ENCODE results near the gene SIAH3. TPM values are rescaled to one million over a fixed set of nuclear protein-coding genes. Genes with fewer than 3 reads are reported as not detected.

Gene SIAH3
- total and polyA plus RNA-seq, 2 experiments from 2014 or later = 0.13 to 0.17 TPM

DNA sequence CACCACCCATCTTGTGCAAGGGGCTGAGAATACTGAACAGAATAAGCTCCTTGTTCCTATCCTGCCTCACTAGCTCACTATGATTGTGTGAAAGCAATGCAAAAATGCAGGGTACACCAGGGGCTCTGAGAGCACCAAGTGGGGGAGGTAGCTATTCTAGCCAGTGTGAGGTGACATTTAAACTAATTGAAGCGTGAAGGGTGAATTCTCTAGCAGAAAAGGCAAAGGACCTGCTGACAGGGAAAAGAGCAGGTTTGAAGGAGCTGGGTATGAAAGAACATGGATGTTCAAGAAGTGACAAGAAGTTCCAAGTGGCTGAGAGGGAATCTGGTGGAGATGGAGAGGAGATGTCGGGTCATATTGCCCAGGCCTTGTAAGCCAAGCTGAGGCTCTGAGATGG, 64.2 kb downstream of the SIAH3 start:
- Mint-ChIP-seq H3K4me1 (0 out of 3 replicates have a peak, but pooled peaks cover 3% of the 10 kb centered on the region), H3K36me3 (ENCODE audit: low read depth) (no peaks in the 10 kb centered on the region), H3K27ac (no peak overlapping the region), H3K9me3 (no peaks in the 10 kb centered on the region), H3K4me3 (no peak overlapping the region), H3K27me3 (ENCODE audit: insufficient read depth, low read depth, poor library complexity) (peaks cover 4% of the 10 kb centered on the region)
- Histone ChIP-seq H3K9me2 (ENCODE audit: insufficient read depth) (no peaks in the 10 kb centered on the region), H3K27ac (ENCODE audit: low read depth) (no peak overlapping the region), H3K36me3 (ENCODE audit: insufficient read depth) (no peaks in the 10 kb centered on the region), H3K79me2 (replicated peaks; ENCODE audit: insufficient read depth) (no peaks in the 10 kb centered on the region), H3F3A (replicated peaks; ENCODE audit: low read depth) (no peaks in the 10 kb centered on the region), H3K4me2 (no peak overlapping the region), H3K27me3 (ENCODE audit: insufficient read depth) (no peaks in the 10 kb centered on the region), H2AFZ (no peak overlapping the region), H3K4me1 (ENCODE audit: insufficient read depth) (no peaks in the 10 kb centered on the region), H3K4me3 (no peak overlapping the region), H4K20me1 (replicated peaks; ENCODE audit: insufficient read depth) (no peaks in the 10 kb centered on the region)
- TF ChIP-seq EZH2phosphoT487 (IDR thresholded peaks at IDR 0.05; ENCODE audit: unreplicated experiment) = no peak
- TF ChIP-seq ZNF114 (CRISPR knock-in tag; IDR thresholded peaks at IDR 0.05) = no peak
- TF ChIP-seq, protein P1, sequence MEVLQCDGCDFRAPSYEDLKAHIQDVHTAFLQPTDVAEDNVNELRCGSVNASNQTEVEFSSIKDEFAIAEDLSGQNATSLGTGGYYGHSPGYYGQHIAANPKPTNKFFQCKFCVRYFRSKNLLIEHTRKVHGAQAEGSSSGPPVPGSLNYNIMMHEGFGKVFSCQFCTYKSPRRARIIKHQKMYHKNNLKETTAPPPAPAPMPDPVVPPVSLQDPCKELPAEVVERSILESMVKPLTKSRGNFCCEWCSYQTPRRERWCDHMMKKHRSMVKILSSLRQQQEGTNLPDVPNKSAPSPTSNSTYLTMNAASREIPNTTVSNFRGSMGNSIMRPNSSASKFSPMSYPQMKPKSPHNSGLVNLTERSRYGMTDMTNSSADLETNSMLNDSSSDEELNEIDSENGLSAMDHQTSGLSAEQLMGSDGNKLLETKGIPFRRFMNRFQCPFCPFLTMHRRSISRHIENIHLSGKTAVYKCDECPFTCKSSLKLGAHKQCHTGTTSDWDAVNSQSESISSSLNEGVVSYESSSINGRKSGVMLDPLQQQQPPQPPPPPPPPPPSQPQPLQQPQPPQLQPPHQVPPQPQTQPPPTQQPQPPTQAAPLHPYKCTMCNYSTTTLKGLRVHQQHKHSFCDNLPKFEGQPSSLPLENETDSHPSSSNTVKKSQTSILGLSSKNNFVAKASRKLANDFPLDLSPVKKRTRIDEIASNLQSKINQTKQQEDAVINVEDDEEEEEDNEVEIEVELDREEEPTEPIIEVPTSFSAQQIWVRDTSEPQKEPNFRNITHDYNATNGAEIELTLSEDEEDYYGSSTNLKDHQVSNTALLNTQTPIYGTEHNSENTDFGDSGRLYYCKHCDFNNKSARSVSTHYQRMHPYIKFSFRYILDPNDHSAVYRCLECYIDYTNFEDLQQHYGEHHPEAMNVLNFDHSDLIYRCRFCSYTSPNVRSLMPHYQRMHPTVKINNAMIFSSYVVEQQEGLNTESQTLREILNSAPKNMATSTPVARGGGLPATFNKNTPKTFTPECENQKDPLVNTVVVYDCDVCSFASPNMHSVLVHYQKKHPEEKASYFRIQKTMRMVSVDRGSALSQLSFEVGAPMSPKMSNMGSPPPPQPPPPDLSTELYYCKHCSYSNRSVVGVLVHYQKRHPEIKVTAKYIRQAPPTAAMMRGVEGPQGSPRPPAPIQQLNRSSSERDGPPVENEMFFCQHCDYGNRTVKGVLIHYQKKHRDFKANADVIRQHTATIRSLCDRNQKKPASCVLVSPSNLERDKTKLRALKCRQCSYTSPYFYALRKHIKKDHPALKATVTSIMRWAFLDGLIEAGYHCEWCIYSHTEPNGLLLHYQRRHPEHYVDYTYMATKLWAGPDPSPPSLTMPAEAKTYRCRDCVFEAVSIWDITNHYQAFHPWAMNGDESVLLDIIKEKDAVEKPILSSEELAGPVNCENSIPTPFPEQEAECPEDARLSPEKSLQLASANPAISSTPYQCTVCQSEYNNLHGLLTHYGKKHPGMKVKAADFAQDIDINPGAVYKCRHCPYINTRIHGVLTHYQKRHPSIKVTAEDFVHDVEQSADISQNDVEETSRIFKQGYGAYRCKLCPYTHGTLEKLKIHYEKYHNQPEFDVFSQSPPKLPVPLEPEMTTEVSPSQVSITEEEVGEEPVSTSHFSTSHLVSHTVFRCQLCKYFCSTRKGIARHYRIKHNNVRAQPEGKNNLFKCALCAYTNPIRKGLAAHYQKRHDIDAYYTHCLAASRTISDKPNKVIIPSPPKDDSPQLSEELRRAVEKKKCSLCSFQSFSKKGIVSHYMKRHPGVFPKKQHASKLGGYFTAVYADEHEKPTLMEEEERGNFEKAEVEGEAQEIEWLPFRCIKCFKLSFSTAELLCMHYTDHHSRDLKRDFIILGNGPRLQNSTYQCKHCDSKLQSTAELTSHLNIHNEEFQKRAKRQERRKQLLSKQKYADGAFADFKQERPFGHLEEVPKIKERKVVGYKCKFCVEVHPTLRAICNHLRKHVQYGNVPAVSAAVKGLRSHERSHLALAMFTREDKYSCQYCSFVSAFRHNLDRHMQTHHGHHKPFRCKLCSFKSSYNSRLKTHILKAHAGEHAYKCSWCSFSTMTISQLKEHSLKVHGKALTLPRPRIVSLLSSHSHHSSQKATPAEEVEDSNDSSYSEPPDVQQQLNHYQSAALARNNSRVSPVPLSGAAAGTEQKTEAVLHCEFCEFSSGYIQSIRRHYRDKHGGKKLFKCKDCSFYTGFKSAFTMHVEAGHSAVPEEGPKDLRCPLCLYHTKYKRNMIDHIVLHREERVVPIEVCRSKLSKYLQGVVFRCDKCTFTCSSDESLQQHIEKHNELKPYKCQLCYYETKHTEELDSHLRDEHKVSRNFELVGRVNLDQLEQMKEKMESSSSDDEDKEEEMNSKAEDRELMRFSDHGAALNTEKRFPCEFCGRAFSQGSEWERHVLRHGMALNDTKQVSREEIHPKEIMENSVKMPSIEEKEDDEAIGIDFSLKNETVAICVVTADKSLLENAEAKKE (CRISPR knock-in tag; IDR thresholded peaks at IDR 0.05) = no peak
- TF ChIP-seq JUNB (IDR thresholded peaks at IDR 0.05; ENCODE audit: unreplicated experiment) = no peak
- ATAC-seq = no peak
- DNase-seq (ENCODE audit: low spot score) = no peak

DNA sequence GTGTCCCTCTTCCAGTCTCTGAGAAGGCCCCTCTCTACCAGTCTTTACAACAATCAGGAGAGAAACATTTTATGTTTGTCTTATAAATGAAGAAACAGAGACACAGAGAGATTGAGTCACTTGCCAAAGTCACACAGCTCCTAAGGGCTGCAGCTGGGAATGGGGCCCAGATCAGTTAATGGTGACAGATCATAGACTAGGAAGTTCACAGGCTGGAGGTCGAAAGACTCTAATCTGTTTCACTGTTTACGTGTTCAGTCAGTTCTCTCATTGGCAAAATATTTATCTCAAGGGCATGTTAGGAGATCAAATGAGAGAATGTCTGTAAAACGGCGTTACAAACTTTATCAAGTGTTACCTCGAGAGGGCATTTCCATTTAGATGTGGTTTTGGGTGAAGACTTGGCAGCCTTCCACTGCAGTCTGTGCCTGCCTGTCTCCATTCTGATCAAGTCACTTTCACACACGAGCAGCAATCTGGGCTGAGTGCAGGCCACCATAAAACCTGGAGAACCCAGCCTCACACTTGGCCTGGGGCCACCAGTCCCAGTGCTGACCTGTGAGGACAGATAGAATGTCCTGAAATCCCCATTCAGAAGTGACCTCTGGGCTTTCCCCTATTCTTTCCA, 65.1 kb downstream of the SIAH3 start:
- no peaks in the 10 kb centered on the region for H3K9me2 ChIP-seq (ENCODE audit: insufficient read depth)
- DNase-seq (ENCODE audit: low spot score) = no peak
- no peaks in the 10 kb centered on the region for H3K79me2 ChIP-seq (replicated peaks; ENCODE audit: insufficient read depth)
- no peaks in the 10 kb centered on the region for H4K20me1 ChIP-seq (replicated peaks; ENCODE audit: insufficient read depth)
- H3K4me1 ChIP-seq (ENCODE audit: insufficient read depth) = no peaks in the 10 kb centered on the region
- no peak overlapping the region for H2AFZ ChIP-seq
- peaks cover 6% of the 10 kb centered on the region; the same call in 2 of the 3 replicates for H3K4me1 Mint-ChIP-seq
- H3K27me3 Mint-ChIP-seq (ENCODE audit: insufficient read depth, low read depth, poor library complexity) = peaks cover 6% of the 10 kb centered on the region
- no peaks in the 10 kb centered on the region for H3K36me3 Mint-ChIP-seq (ENCODE audit: low read depth)
- H3K4me3 Mint-ChIP-seq = no peak overlapping the region
- no peaks in the 10 kb centered on the region for H3K9me3 Mint-ChIP-seq
- no peak for ATAC-seq
- no peaks in the 10 kb centered on the region for H3K27me3 ChIP-seq (ENCODE audit: insufficient read depth)
- H3K4me3 ChIP-seq = no peak overlapping the region
- no peak overlapping the region for H3K4me2 ChIP-seq
- no peak overlapping the region for H3K27ac Mint-ChIP-seq
- no peak overlapping the region for H3K27ac ChIP-seq (ENCODE audit: low read depth)
- no peaks in the 10 kb centered on the region for H3K36me3 ChIP-seq (ENCODE audit: insufficient read depth)
- H3F3A ChIP-seq (replicated peaks; ENCODE audit: low read depth) = no peaks in the 10 kb centered on the region
- TF ChIP-seq CTCF (conservative IDR thresholded peaks at IDR 0.05; ENCODE audit: low read depth in 2 of 2) = no peak
- no peak for TF ChIP-seq JUNB (IDR thresholded peaks at IDR 0.05; ENCODE audit: unreplicated experiment)
- TF ChIP-seq ZNF114 (CRISPR knock-in tag; IDR thresholded peaks at IDR 0.05) = no peak
- TF ChIP-seq POLR2AphosphoS5 (IDR thresholded peaks at IDR 0.05; ENCODE audit: low read depth) = no peak
- no peak for TF ChIP-seq EZH2 (IDR thresholded peaks at IDR 0.05; ENCODE audit: low read depth, unreplicated experiment)
- TF ChIP-seq, protein P2, sequence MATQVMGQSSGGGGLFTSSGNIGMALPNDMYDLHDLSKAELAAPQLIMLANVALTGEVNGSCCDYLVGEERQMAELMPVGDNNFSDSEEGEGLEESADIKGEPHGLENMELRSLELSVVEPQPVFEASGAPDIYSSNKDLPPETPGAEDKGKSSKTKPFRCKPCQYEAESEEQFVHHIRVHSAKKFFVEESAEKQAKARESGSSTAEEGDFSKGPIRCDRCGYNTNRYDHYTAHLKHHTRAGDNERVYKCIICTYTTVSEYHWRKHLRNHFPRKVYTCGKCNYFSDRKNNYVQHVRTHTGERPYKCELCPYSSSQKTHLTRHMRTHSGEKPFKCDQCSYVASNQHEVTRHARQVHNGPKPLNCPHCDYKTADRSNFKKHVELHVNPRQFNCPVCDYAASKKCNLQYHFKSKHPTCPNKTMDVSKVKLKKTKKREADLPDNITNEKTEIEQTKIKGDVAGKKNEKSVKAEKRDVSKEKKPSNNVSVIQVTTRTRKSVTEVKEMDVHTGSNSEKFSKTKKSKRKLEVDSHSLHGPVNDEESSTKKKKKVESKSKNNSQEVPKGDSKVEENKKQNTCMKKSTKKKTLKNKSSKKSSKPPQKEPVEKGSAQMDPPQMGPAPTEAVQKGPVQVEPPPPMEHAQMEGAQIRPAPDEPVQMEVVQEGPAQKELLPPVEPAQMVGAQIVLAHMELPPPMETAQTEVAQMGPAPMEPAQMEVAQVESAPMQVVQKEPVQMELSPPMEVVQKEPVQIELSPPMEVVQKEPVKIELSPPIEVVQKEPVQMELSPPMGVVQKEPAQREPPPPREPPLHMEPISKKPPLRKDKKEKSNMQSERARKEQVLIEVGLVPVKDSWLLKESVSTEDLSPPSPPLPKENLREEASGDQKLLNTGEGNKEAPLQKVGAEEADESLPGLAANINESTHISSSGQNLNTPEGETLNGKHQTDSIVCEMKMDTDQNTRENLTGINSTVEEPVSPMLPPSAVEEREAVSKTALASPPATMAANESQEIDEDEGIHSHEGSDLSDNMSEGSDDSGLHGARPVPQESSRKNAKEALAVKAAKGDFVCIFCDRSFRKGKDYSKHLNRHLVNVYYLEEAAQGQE (IDR thresholded peaks at IDR 0.05; ENCODE audit: unreplicated experiment) = no peak

All from GM23338 (cell line).